Right lung (tissue), 10 donors: ENCODE measurements around the gene APOLD1. TPM values are rescaled to one million over a fixed set of nuclear protein-coding genes. Genes with fewer than 3 reads are reported as not detected.
"Not testable (repeated sequence)": the region's sequence is repeated elsewhere in the genome, so short reads cannot be mapped to it uniquely, and the experiment has no call there.

ENCODE experiments used
- DNase-seq, 2 donors: peaks; one replicate each; pipeline ENCODE4 v3.0.0-alpha.2; 2013
- long read RNA-seq, 8 donors: transcript quantifications; one replicate each; lab custom pipeline, GENCODE V29; 2026
- polyA plus RNA-seq, 5 donors: library from polyadenylated mRNA; unstranded; fragments of 120-200 nt; gene quantifications; one replicate each; pipeline versions ENCODE4 v1.2.1 to v1.2.3, GENCODE V29; 2013; ENCODE audit warnings: inconsistent platforms in 1 of 5, low replicate concordance in 1 of 5; ENCODE audit not compliant: insufficient read length in 5 of 5, insufficient read depth in 1 of 5

Gene APOLD1
- 10 to 100 TPM in 2 of 5 donors, 1 to 10 TPM in 3; 7.3 to 11.9 (median 9.2) TPM for polyA plus RNA-seq
- long read RNA-seq, donor 1: 0 reads
- long read RNA-seq, donor 2, full-length matches to known transcripts: 2 of 2 reads
- long read RNA-seq, donor 2, partial matches to known transcripts: 0 of 2 reads
- long read RNA-seq, donor 2, other reads (novel, unspliced or antisense): 0 of 2 reads
- long read RNA-seq, donor 3, full-length matches to known transcripts: 1 of 6 reads
- long read RNA-seq, donor 3, partial matches to known transcripts: 5 of 6 reads
- long read RNA-seq, donor 3, other reads (novel, unspliced or antisense): 0 of 6 reads
- long read RNA-seq, donor 4: 0 reads
- long read RNA-seq, donor 5, full-length matches to known transcripts: 4 of 4 reads
- long read RNA-seq, donor 5, partial matches to known transcripts: 0 of 4 reads
- long read RNA-seq, donor 5, other reads (novel, unspliced or antisense): 0 of 4 reads
- long read RNA-seq, donor 6, full-length matches to known transcripts: 1 of 13 reads
- long read RNA-seq, donor 6, partial matches to known transcripts: 12 of 13 reads
- long read RNA-seq, donor 6, other reads (novel, unspliced or antisense): 0 of 13 reads
- long read RNA-seq, donor 7: 0 reads
- long read RNA-seq, donor 8, full-length matches to known transcripts: 1 of 1 reads
- long read RNA-seq, donor 8, partial matches to known transcripts: 0 of 1 reads
- long read RNA-seq, donor 8, other reads (novel, unspliced or antisense): 0 of 1 reads

GRCh38 chr12:12784911-12785814, at the start of gene APOLD1:
APOLD1 (plus strand) TSS chr12:12785659; CDS start chr12:12785692, 33 bp downstream.
- DNase-seq: no peak

- no peak for DNase-seq
Measured at GRCh38 chr12:12736759-12737676, 48.4 kb upstream of the APOLD1 start.

GRCh38 chr12:12738152-12738551, 47.3 kb upstream of the APOLD1 start:
- DNase-seq: not testable (repeated sequence)

GRCh38 chr12:12741660-12742059, 43.8 kb upstream of the APOLD1 start:
- DNase-seq: no peak

- no peak for DNase-seq
Measured at GRCh38 chr12:12744546-12745305, 40.7 kb upstream of the APOLD1 start.

- no peak for DNase-seq
Measured at GRCh38 chr12:12745576-12746211, 39.8 kb upstream of the APOLD1 start.

GRCh38 chr12:12747278-12747677, 38.2 kb upstream of the APOLD1 start:
- no peak for DNase-seq

- no peak for DNase-seq
Measured at GRCh38 chr12:12748044-12748443, 37.4 kb upstream of the APOLD1 start.

GRCh38 chr12:12749433-12749832, 36.0 kb upstream of the APOLD1 start:
- no peak for DNase-seq

GRCh38 chr12:12755923-12756322, 29.5 kb upstream of the APOLD1 start:
- DNase-seq: no peak

GRCh38 chr12:12757121-12757520, 28.3 kb upstream of the APOLD1 start:
- DNase-seq: no peak

GRCh38 chr12:12759234-12759915, 26.1 kb upstream of the APOLD1 start:
- DNase-seq: no peak

GRCh38 chr12:12764824-12765223, 20.6 kb upstream of the APOLD1 start:
- no peak for DNase-seq

GRCh38 chr12:12770262-12770661, 15.2 kb upstream of the APOLD1 start:
- no peak for DNase-seq

- no peak for DNase-seq
Measured at GRCh38 chr12:12774791-12775190, 10.7 kb upstream of the APOLD1 start.

- no peak for DNase-seq
Measured at GRCh38 chr12:12776261-12776660, 9.2 kb upstream of the APOLD1 start.

GRCh38 chr12:12777092-12777491, 8.4 kb upstream of the APOLD1 start:
- no peak for DNase-seq

- no peak for DNase-seq
Measured at GRCh38 chr12:12779007-12779406, 6.5 kb upstream of the APOLD1 start.

- peak in 1 of 2 donors; percentile 32 for DNase-seq
Measured at GRCh38 chr12:12779529-12779928, 5.9 kb upstream of the APOLD1 start.
